GM19324 (cell line): ENCODE measurements around the gene TXNRD2.
"Not testable (repeated sequence)": the region's sequence is repeated elsewhere in the genome, so short reads cannot be mapped to it uniquely, and the experiment has no call there.

Experiments
- ATAC-seq: cut with Tn5 transposase; IDR thresholded peaks from one replicate; pipeline ENCODE4 v1.9.1; 2021; ENCODE audit warnings: mild to moderate bottlenecking, moderate library complexity; ENCODE audit not compliant: unreplicated experiment, low FRiP score

The TXNRD2 gene

GRCh38 chr22:19955241-19956128, 13.9 kb upstream of the TXNRD2 start:
- no peak for ATAC-seq

- ATAC-seq, result no peak
These were observed 9.7 kb upstream of the TXNRD2 start for GRCh38 chr22:19951346-19951745.

GRCh38 chr22:19948057-19948760, 6.6 kb upstream of the TXNRD2 start:
- ATAC-seq, result no peak

- no peak for ATAC-seq
These were observed 1.7 kb upstream of the TXNRD2 start for GRCh38 chr22:19943082-19944026.

- no peak for ATAC-seq
These were observed 801 bp upstream of the TXNRD2 start for GRCh38 chr22:19942157-19943081.

- ATAC-seq, result no peak
These were observed 868 bp downstream of the TXNRD2 start for GRCh38 chr22:19940536-19941364.

GRCh38 chr22:19937616-19938473, 3.8 kb downstream of the TXNRD2 start:
- ATAC-seq, result no peak

- no peak for ATAC-seq
These were observed 5.1 kb downstream of the TXNRD2 start for GRCh38 chr22:19936513-19936912.

- not testable (repeated sequence) for ATAC-seq
These were observed 6.4 kb downstream of the TXNRD2 start for GRCh38 chr22:19935123-19935718.

- ATAC-seq, result no peak
These were observed 8.0 kb downstream of the TXNRD2 start for GRCh38 chr22:19933341-19934241.

- ATAC-seq, result no peak
These were observed 9.0 kb downstream of the TXNRD2 start for GRCh38 chr22:19932367-19933206.

GRCh38 chr22:19931514-19931913, 10.1 kb downstream of the TXNRD2 start:
- ATAC-seq, result no peak

GRCh38 chr22:19930551-19931486, 10.8 kb downstream of the TXNRD2 start:
- ATAC-seq, result no peak
